ENCODE results near the gene AP1G2. TPM values are rescaled to one million over a fixed set of nuclear protein-coding genes. Genes with fewer than 3 reads are reported as not detected.

Gene AP1G2
- total RNA-seq, 2 experiments from 2014 or later: 162 to 166 TPM

DNA sequence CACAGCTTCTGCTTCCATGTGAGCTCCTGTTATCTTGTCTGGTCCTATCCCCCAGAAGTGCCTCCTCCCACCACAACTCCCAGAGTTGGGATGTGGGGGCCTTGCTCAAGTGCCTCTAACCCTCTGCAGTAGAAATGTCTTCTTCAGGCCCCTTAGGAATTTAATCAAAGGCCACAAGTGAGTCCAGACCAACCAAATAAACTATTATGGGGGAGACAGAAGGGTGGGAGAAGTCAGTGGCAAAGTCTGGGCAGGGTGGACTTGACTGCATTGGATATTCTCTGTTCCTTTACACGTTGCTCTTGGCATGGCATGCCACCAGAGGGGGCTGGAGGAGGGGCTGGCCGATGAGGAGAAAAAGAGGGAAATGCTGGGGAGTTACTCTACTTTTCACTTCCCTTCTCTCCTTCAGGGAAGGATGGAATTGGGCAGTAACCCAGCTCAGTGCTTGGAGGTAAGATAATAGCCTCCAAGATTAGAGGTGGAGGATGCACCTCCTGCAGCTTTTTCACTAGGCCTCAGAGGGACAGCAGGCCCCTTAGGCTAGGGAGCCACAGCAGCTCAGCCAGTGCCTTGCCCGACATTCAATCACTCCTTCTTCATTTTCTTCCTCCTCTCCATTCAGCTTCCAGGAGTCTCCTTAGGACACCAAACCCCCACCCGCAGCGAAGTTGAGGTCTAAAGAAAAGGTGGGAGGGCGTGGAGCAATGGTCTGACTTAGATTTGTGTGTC, 1.2 kb upstream of the AP1G2 start:
- Mint-ChIP-seq H3K4me3 (peak overlapping the region; percentile 92), H3K27ac (peak overlapping the region; percentile 95), H3K36me3 (ENCODE audit: low read depth) (peaks cover 17% of the 10 kb centered on the region), H3K4me1 (peaks cover 19% of the 10 kb centered on the region), H3K9me3 (ENCODE audit: low read depth) (no peaks in the 10 kb centered on the region), H3K27me3 (peaks cover 12% of the 10 kb centered on the region)
- POLR2A ChIA-PET: no interaction called here
- peak; percentile 59 for DNase-seq
- intact Hi-C loops (cut with DNase I, micrococcal nuclease): no loop called here
- ATAC-seq: no peak
- CTCF ChIA-PET: interaction anchor here (0.6 to 4.3 kb wide), 9 partner anchors 11 to 540 kb away, joined by 3 to 43 read pairs (median 3); partner anchors contain the start of gene THTPA

DNA sequence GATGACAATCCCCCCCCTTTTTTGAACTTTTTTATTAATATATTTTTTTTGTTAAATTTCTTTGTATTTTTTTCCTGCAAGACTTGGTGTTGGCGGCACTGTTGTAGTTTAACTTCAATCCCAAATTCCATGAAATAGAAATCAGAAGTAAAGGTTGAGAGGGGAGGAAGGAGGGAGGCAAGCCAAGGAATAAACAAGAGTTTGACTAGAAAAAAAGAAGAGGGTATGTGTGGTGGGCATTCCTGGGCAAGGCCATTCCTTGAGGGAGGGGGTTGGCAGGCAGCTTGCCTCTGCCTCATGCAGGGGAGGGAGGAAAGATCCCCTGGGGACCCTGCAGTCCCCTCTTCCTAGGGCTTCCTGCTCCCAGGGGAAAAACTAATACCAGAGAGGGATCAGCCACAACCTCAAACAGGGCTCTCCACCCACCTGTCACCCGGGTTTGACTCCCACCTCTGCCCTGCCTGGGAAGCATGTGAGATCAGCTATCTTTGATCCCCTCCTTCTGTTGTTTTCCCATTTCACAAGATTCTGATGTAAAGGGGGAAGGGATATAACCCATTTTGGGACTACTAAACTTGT, 519 bp upstream of the AP1G2 start:
- intact Hi-C loops (cut with DNase I, micrococcal nuclease): no loop called here
- DNase-seq: no peak
- ChIA-PET POLR2A (interaction anchor here (0.7 kb wide), 1 partner anchor 513 kb away, joined by 3 read pairs; no protein-coding TSS in a partner anchor), CTCF (interaction anchor here (0.7 to 4.3 kb wide), 7 partner anchors 10 to 540 kb away, joined by 3 to 43 read pairs (median 3); partner anchors contain the start of genes JPH4, PABPN1 and THTPA)
- Mint-ChIP-seq H3K9me3 (ENCODE audit: low read depth) (no peaks in the 10 kb centered on the region), H3K4me1 (peaks cover 19% of the 10 kb centered on the region), H3K36me3 (ENCODE audit: low read depth) (peaks cover 18% of the 10 kb centered on the region), H3K4me3 (peak overlapping the region; percentile 92), H3K27me3 (peaks cover 10% of the 10 kb centered on the region), H3K27ac (peak overlapping the region; percentile 95)
- no peak for ATAC-seq

DNA sequence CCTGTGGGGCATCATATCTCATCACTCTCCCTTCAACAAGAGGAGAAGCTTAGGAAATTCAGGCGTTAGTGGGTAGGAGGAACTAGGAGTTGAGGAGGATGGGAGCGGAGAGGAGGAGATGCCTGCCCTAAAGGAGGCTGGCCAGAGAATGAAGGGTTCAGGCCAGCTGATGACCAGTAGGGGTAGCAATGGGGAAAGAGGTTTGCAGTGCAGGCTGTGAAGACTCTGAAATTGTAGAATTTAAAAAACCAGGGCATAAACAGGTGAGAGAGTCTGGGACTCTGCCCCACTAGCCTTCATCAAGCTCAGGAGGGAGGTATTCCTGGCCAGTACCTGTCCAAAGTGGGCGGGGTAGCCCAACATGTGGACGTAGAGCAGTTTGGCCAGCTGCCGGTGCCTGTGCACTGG, 809 bp downstream of the AP1G2 start:
- DNase-seq: no peak
- no peaks in the 10 kb centered on the region for H3K9me3 Mint-ChIP-seq (ENCODE audit: low read depth)
- ChIA-PET CTCF (interaction anchor here (0.5 to 4.3 kb wide), 9 partner anchors 9 to 618 kb away, joined by 3 to 43 read pairs (median 3); partner anchors contain the start of genes JPH4, PABPN1, PPP1R3E and THTPA), POLR2A (interaction anchor here (0.6 kb wide), 1 partner anchor 11 kb away, joined by 3 read pairs; no protein-coding TSS in a partner anchor)
- H3K36me3 Mint-ChIP-seq (ENCODE audit: low read depth): peaks cover 27% of the 10 kb centered on the region
- intact Hi-C loops (cut with DNase I, micrococcal nuclease): loop anchor here (1.0 to 2.0 kb wide), 6 partner anchors 10 to 528 kb away; partner anchors contain the start of genes NGDN (in 1 of the 2), PABPN1 (in 1 of the 2), PCK2 (in 1 of the 2) and THTPA (in 1 of the 2)
- H3K4me1 Mint-ChIP-seq: peaks cover 23% of the 10 kb centered on the region
- ATAC-seq: no peak
- peak overlapping the region; percentile 92 for H3K4me3 Mint-ChIP-seq
- peaks cover under 1% of the 10 kb centered on the region for H3K27me3 Mint-ChIP-seq
- peak overlapping the region; percentile 95 for H3K27ac Mint-ChIP-seq

DNA sequence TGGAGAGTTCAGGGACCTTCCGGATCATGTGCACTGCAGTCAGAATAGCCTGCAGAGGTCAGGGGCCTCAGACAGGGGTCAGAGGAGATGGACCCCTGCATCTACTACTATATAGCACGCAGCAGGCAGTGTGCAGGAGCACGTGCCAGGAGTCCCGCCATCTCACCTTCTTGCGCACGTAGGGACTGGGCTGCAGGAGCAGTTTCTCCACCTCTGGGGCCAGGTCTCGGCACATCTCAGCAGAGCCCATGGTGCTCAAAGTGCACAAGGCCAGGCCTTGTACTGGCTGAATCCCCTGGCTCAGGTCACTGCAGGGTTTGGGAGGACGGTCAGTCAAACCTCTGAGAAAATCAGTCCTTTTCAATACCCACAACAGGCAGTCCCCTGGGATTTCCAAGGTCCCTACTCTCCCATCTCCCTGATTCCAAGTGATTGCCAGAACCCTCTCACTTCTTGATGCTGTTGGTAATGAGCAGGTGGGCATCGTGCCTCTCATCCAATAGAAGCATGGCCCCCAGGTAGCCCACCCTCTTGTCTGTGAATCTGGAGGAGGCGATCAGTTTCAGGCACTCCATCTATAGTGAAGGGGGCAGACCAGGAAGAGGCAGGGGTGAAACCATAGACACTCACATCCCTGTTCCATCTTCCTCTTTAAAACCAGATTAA, 1.3 kb downstream of the AP1G2 start:
- ATAC-seq (no peak), DNase-seq (no peak)
- Mint-ChIP-seq H3K4me3 (peak overlapping the region; percentile 92), H3K27me3 (no peaks in the 10 kb centered on the region), H3K36me3 (ENCODE audit: low read depth) (peaks cover 31% of the 10 kb centered on the region), H3K4me1 (peaks cover 23% of the 10 kb centered on the region), H3K27ac (peak overlapping the region; percentile 95), H3K9me3 (ENCODE audit: low read depth) (no peaks in the 10 kb centered on the region)
- ChIA-PET CTCF (interaction anchor here (0.5 to 4.3 kb wide), 4 partner anchors 8 to 619 kb away, joined by 3 to 43 read pairs (median 4); partner anchors contain the start of gene THTPA), POLR2A (interaction anchor here (0.6 kb wide), 1 partner anchor 11 kb away, joined by 3 read pairs; no protein-coding TSS in a partner anchor)
- intact Hi-C loops (cut with DNase I, micrococcal nuclease): loop anchor here in 1 of 2 experiments (2.0 kb wide), 1 partner anchor 529 kb away; the partner anchor contains the start of gene PCK2

DNA sequence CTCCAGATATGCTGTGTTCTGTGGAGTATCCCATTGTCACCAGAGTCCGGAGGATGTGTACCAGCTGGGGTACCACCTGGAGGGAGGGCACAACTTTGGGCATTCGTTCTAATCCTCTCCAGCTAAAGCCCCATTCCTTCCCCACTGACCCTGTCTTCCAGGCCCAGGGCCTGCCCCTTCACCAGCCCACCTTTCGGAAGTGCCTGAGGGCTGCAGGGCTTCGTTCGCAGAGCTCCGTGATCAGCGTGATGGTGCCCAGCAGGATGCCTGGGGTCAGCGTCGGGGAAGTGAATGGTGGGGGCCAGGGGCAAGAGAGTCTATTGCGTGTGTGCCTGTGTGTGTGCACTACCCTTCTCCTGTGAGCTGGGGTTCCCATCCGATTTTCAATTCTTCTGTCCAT, 2.0 kb downstream of the AP1G2 start:
- CTCF ChIA-PET: interaction anchor here (4.3 kb wide), 1 partner anchor 8 kb away, joined by 43 read pairs; the partner anchor contains the start of gene THTPA
- DNase-seq: no peak
- intact Hi-C loops (cut with DNase I, micrococcal nuclease): loop anchor here in 1 of 2 experiments (2.0 kb wide), 1 partner anchor 529 kb away; the partner anchor contains the start of gene PCK2
- Mint-ChIP-seq H3K4me1 (peaks cover 23% of the 10 kb centered on the region), H3K27me3 (no peaks in the 10 kb centered on the region), H3K9me3 (ENCODE audit: low read depth) (no peaks in the 10 kb centered on the region), H3K36me3 (ENCODE audit: low read depth) (peaks cover 36% of the 10 kb centered on the region), H3K27ac (no peak overlapping the region), H3K4me3 (no peak overlapping the region)
- ATAC-seq: no peak
- POLR2A ChIA-PET: no interaction called here

DNA sequence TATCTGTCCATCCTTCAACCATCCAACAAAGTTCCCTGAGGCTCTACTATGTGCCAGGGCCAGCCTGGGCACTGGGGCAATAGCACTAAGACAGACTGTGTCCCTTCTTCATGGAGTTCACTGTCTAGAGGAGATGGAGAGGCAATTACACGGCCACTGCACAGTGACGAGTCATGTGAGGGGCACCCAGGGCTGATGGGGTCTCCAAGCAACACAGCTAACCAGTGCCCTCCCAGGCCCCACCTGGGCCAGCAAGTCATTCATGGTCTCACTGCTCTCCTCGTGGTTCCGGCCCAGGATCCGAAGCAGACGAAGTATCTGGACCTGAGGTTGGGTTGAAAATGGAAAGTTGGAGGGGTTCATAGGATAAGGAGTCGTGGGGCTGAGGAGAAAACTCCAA, 2.7 kb downstream of the AP1G2 start:
- ATAC-seq (no peak), DNase-seq (no peak)
- no peak overlapping the region for H3K4me3 Mint-ChIP-seq
- intact Hi-C loops (cut with DNase I, micrococcal nuclease): no loop called here
- ChIA-PET POLR2A (no interaction called here), CTCF (interaction anchor here (0.8 to 2.3 kb wide), 5 partner anchors 35 to 87 kb away, joined by 3 to 17 read pairs (median 3); no protein-coding TSS in a partner anchor)
- H3K27ac Mint-ChIP-seq: no peak overlapping the region
- peaks cover 40% of the 10 kb centered on the region for H3K36me3 Mint-ChIP-seq (ENCODE audit: low read depth)
- no peaks in the 10 kb centered on the region for H3K9me3 Mint-ChIP-seq (ENCODE audit: low read depth)
- peaks cover 28% of the 10 kb centered on the region for H3K4me1 Mint-ChIP-seq
- no peaks in the 10 kb centered on the region for H3K27me3 Mint-ChIP-seq

DNA sequence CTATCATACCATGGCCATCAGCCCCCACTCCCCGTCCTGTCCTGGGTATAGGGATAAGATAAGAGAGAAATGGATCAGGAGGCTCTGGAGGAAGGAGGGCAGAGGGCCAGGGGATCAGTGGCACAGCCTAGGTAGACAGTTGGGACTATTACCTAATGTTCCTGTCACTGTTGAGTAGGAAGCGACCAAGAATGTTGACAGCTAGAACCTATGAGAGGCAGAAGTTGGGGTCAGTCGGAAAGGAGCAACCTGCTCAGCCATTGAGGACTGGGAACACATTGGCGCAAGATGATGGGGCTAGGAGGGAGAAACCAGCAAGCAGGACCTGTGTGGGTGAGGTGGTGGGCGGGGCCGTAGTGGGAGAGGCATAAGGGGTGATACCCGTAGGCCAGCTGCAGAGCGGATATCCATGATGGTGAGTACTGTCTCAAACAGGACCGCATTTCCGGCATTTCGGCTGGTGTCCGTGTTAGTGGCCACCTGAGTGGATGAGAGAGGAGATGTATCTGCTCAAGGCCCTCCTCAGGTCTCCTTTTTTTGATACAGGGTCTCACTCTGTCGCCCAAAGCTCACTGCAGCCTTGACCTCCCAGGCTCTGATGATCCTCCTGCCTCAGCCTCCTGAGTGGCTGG, 3.3 kb downstream of the AP1G2 start:
- Mint-ChIP-seq H3K27ac (no peak overlapping the region), H3K36me3 (ENCODE audit: low read depth) (peaks cover 43% of the 10 kb centered on the region), H3K4me1 (peaks cover 31% of the 10 kb centered on the region), H3K27me3 (no peaks in the 10 kb centered on the region), H3K9me3 (ENCODE audit: low read depth) (no peaks in the 10 kb centered on the region), H3K4me3 (no peak overlapping the region)
- DNase-seq: no peak
- no peak for ATAC-seq
- intact Hi-C loops (cut with DNase I, micrococcal nuclease): no loop called here
- ChIA-PET CTCF (interaction anchor here (0.7 to 2.3 kb wide), 8 partner anchors 25 to 114 kb away, joined by 3 to 17 read pairs (median 4); no protein-coding TSS in a partner anchor), POLR2A (no interaction called here)

DNA sequence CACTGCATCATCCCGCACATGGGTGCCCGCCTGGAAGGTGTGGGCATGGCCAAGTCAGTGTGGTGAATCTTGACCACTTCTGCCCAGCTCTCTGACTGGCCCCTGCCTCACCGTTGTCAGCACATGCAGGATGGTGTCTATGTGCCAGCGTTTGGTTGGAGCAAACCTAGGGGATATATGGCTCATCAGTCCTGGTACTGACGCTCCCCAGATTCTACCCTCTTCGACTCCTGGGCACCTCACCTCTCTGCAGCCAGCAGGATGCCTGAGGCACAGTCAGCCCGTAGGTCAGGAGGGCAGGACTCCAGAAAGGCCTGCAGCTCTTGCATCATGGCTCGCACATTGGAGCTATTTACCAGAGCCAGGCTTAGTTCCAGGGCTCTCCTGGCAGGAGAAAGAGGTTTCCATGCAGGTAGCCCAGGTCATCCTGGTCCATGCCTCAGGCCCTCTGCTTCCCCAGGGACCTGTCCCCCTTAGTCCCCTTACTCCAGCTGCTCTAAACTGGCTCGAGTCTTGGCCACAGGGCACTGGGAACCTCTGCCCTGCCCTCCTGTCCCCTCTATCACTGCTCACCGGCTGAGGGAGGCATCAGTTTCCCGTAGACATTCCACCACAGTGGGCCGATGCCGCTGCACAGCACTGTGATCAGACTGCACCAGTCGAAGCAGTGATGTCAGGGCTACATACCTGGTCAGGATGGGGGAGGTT, 4.0 kb downstream of the AP1G2 start:
- Mint-ChIP-seq H3K4me1 (peaks cover 32% of the 10 kb centered on the region), H3K36me3 (ENCODE audit: low read depth) (peaks cover 47% of the 10 kb centered on the region), H3K4me3 (no peak overlapping the region), H3K9me3 (ENCODE audit: low read depth) (no peaks in the 10 kb centered on the region), H3K27ac (no peak overlapping the region), H3K27me3 (no peaks in the 10 kb centered on the region)
- ATAC-seq: no peak
- CTCF ChIA-PET: interaction anchor here (0.6 to 2.3 kb wide), 13 partner anchors 10 to 237 kb away, joined by 3 to 17 read pairs (median 4); no protein-coding TSS in a partner anchor
- intact Hi-C loops (cut with DNase I, micrococcal nuclease): no loop called here
- no peak for DNase-seq
- POLR2A ChIA-PET: no interaction called here

DNA sequence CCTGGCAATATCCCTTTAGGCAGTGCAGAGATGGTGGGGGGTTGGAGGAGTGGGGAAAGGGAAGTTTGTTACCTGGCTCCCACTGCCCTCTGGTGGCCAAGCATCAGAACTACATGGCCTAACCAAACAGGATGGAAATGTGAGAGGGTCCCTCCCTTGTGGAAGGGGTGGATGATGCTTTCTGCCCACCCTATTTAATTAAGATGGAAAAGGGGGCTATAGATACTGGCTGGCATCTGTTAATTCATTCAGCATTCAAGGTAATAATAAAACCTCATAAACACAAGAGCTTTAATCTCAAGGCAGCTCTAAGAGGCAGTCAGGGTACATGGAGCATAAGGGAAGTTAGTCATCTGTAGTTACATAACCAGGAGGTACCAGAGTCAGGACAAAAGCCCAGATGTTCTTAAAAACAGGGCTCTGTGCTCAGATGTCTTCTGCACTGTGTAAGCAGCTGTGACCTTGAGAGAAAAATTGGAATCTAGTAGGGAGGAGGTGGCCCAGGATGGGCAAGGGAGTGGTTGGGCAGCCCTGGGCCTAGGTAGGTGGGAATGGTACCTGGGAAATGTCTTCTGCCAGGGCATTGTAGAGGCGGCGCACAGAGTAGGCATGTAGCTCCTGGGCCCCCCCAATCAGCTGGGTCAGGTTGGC, 4.6 kb downstream of the AP1G2 start:
- ChIA-PET POLR2A (no interaction called here), CTCF (interaction anchor here (0.6 to 2.3 kb wide), 10 partner anchors 9 to 236 kb away, joined by 3 to 17 read pairs (median 4); no protein-coding TSS in a partner anchor)
- ATAC-seq (peak; percentile 13), DNase-seq (peak; percentile 74)
- H3K4me3 Mint-ChIP-seq: no peak overlapping the region
- peak overlapping the region; percentile 33 for H3K27ac Mint-ChIP-seq
- H3K36me3 Mint-ChIP-seq (ENCODE audit: low read depth): peaks cover 51% of the 10 kb centered on the region
- intact Hi-C loops (cut with DNase I, micrococcal nuclease): loop anchor here (1.0 kb wide), 3 partner anchors 80 to 235 kb away; no protein-coding TSS in a partner anchor
- peaks cover 31% of the 10 kb centered on the region for H3K4me1 Mint-ChIP-seq
- no peaks in the 10 kb centered on the region for H3K27me3 Mint-ChIP-seq
- no peaks in the 10 kb centered on the region for H3K9me3 Mint-ChIP-seq (ENCODE audit: low read depth)
